ENCODE results near the gene NUTF2. TPM values are rescaled to one million over a fixed set of nuclear protein-coding genes. Genes with fewer than 3 reads are reported as not detected.

NUTF2 gene
- polyA plus RNA-seq, 1 donor = 120 TPM

Other genes with a start within 250 kb of the NUTF2 start
- 0.24 TPM for gene CARMIL2, start 201.8 kb upstream of the NUTF2 start, polyA plus RNA-seq (ENCODE audit: insufficient read length)
- 14.3 TPM for gene ACD, start 186.7 kb upstream of the NUTF2 start, polyA plus RNA-seq (ENCODE audit: insufficient read length)
- gene PARD6A, start 186.0 kb upstream of the NUTF2 start, polyA plus RNA-seq (ENCODE audit: insufficient read length) = 1.0 TPM
- gene ENKD1, start 180.2 kb upstream of the NUTF2 start, polyA plus RNA-seq (ENCODE audit: insufficient read length) = 7.6 TPM
- gene C16orf86, start 180.1 kb upstream of the NUTF2 start, polyA plus RNA-seq (ENCODE audit: insufficient read length) = 2.4 TPM
- gene GFOD2, start 127.6 kb upstream of the NUTF2 start, polyA plus RNA-seq (ENCODE audit: insufficient read length) = 13.5 TPM
- gene RANBP10, start 40.4 kb upstream of the NUTF2 start, polyA plus RNA-seq (ENCODE audit: insufficient read length) = 23.6 TPM
- gene TSNAXIP1, start 40.0 kb upstream of the NUTF2 start, polyA plus RNA-seq (ENCODE audit: insufficient read length) = 1.4 TPM
- gene THAP11, start 4.6 kb upstream of the NUTF2 start, polyA plus RNA-seq (ENCODE audit: insufficient read length) = 24.7 TPM
- gene CENPT, start 760 bp downstream of the NUTF2 start, polyA plus RNA-seq (ENCODE audit: insufficient read length) = 32.1 TPM
- 107 TPM for gene EDC4, start 26.1 kb downstream of the NUTF2 start, polyA plus RNA-seq (ENCODE audit: insufficient read length)
- 1.1 TPM for gene NRN1L, start 38.0 kb downstream of the NUTF2 start, polyA plus RNA-seq (ENCODE audit: insufficient read length)
- gene PSKH1, start 46.3 kb downstream of the NUTF2 start, polyA plus RNA-seq (ENCODE audit: insufficient read length) = 21.0 TPM
- 4.3 TPM for gene CTRL, start 84.9 kb downstream of the NUTF2 start, polyA plus RNA-seq (ENCODE audit: insufficient read length)
- 26.0 TPM for gene PSMB10, start 89.9 kb downstream of the NUTF2 start, polyA plus RNA-seq (ENCODE audit: insufficient read length)
- gene LCAT, start 97.2 kb downstream of the NUTF2 start, polyA plus RNA-seq (ENCODE audit: insufficient read length) = 20.3 TPM
- gene SLC12A4, start 121.7 kb downstream of the NUTF2 start, polyA plus RNA-seq (ENCODE audit: insufficient read length) = 40.4 TPM
- gene DPEP3, start 133.6 kb downstream of the NUTF2 start, polyA plus RNA-seq (ENCODE audit: insufficient read length) = not detected
- gene DPEP2, start 152.6 kb downstream of the NUTF2 start, polyA plus RNA-seq (ENCODE audit: insufficient read length) = 1.5 TPM
- gene DPEP2NB, start 169.0 kb downstream of the NUTF2 start, polyA plus RNA-seq (ENCODE audit: insufficient read length) = not detected
- gene DDX28, start 176.3 kb downstream of the NUTF2 start, polyA plus RNA-seq (ENCODE audit: insufficient read length) = 4.8 TPM
- 10.1 TPM for gene DUS2, start 176.4 kb downstream of the NUTF2 start, polyA plus RNA-seq (ENCODE audit: insufficient read length)
- 27.6 TPM for gene NFATC3, start 238.4 kb downstream of the NUTF2 start, polyA plus RNA-seq (ENCODE audit: insufficient read length)